ENCODE data around the gene DDIT3. TPM values are rescaled to one million over a fixed set of nuclear protein-coding genes. Genes with fewer than 3 reads are reported as not detected.

The DDIT3 gene
- total RNA-seq, 1 experiment from 2014 or later, result 11.8 TPM

- no peak for DNase-seq (ENCODE audit: low read depth)
Measured at GRCh38 chr12:57470286-57470969, 49.9 kb downstream of the DDIT3 start.

GRCh38 chr12:57469296-57470164 is 50.8 kb downstream of the DDIT3 start:
- DNase-seq (ENCODE audit: low read depth), result no peak

- DNase-seq (ENCODE audit: low read depth), result no peak
Measured at GRCh38 chr12:57467915-57468314, 52.4 kb downstream of the DDIT3 start.

- no peak for DNase-seq (ENCODE audit: low read depth)
Measured at GRCh38 chr12:57467212-57467874, 53.0 kb downstream of the DDIT3 start.

Small RNA genes lying within 50 kb of the gene (small RNA-seq; reads per million reads assigned to genes)
- gene MIR616, result not detected

Other genes with a start within 250 kb of the DDIT3 start
- 7.4 and 13.0 TPM in 2 replicates for gene R3HDM2, start 89.5 kb downstream of the DDIT3 start, total RNA-seq (2014; rRNA removed; shearing (Covaris generic))
- gene INHBC, start 85.7 kb downstream of the DDIT3 start, total RNA-seq (2014; rRNA removed; shearing (Covaris generic)), result 0.13 and 0.37 TPM in 2 replicates
- 1.4 and 2.1 TPM in 2 replicates for gene INHBE, start 65.2 kb downstream of the DDIT3 start, total RNA-seq (2014; rRNA removed; shearing (Covaris generic))
- 0.60 and 4.0 TPM in 2 replicates for gene GLI1, start 60.7 kb downstream of the DDIT3 start, total RNA-seq (2014; rRNA removed; shearing (Covaris generic))
- gene ARHGAP9, start 40.6 kb downstream of the DDIT3 start, total RNA-seq (2014; rRNA removed; shearing (Covaris generic)), result 2.2 and 3.3 TPM in 2 replicates
- gene MARS1, start 32.4 kb downstream of the DDIT3 start, total RNA-seq (2014; rRNA removed; shearing (Covaris generic)), result 282 and 304 TPM in 2 replicates
- gene MBD6, start 2.3 kb upstream of the DDIT3 start, total RNA-seq (2014; rRNA removed; shearing (Covaris generic)), result 4.9 and 9.5 TPM in 2 replicates
- 79.5 and 87.1 TPM in 2 replicates for gene DCTN2, start 26.7 kb upstream of the DDIT3 start, total RNA-seq (2014; rRNA removed; shearing (Covaris generic))
- not detected in 2 replicates for gene KIF5A, start 29.5 kb upstream of the DDIT3 start, total RNA-seq (2014; rRNA removed; shearing (Covaris generic))
- 21.3 and 27.5 TPM in 2 replicates for gene PIP4K2C, start 70.7 kb upstream of the DDIT3 start, total RNA-seq (2014; rRNA removed; shearing (Covaris generic))
- gene DTX3, start 84.3 kb upstream of the DDIT3 start, total RNA-seq (2014; rRNA removed; shearing (Covaris generic)), result 11.3 and 16.7 TPM in 2 replicates
- gene ARHGEF25, start 90.9 kb upstream of the DDIT3 start, total RNA-seq (2014; rRNA removed; shearing (Covaris generic)), result 5.7 and 6.0 TPM in 2 replicates
- 23.6 and 34.1 TPM in 2 replicates for gene B4GALNT1, start 112.7 kb upstream of the DDIT3 start, total RNA-seq (2014; rRNA removed; shearing (Covaris generic))
- 78.0 and 78.9 TPM in 2 replicates for gene OS9, start 173.6 kb upstream of the DDIT3 start, total RNA-seq (2014; rRNA removed; shearing (Covaris generic))
- gene AGAP2, start 218.2 kb upstream of the DDIT3 start, total RNA-seq (2014; rRNA removed; shearing (Covaris generic)), result 11.2 and 11.6 TPM in 2 replicates
- gene TSPAN31, start 224.5 kb upstream of the DDIT3 start, total RNA-seq (2014; rRNA removed; shearing (Covaris generic)), result 21.6 and 28.9 TPM in 2 replicates
- gene CDK4, start 231.8 kb upstream of the DDIT3 start, total RNA-seq (2014; rRNA removed; shearing (Covaris generic)), result 442 and 461 TPM in 2 replicates
- gene MARCHF9, start 234.6 kb upstream of the DDIT3 start, total RNA-seq (2014; rRNA removed; shearing (Covaris generic)), result 11.3 and 15.9 TPM in 2 replicates
- gene CYP27B1, start 246.6 kb upstream of the DDIT3 start, total RNA-seq (2014; rRNA removed; shearing (Covaris generic)), result 0.17 and 0.19 TPM in 2 replicates

Data from HT1080 (cell line).